Activated naive CD8-positive, alpha-beta T cell treated with anti-CD3 and anti-CD28 coated beads, Interleukin-2, amount 50 U/mL, for 16 hours (primary cell): ENCODE results near the gene KRTAP9-2.
"Not testable (repeated sequence)": the region's sequence is repeated elsewhere in the genome, so short reads cannot be mapped to it uniquely, and the experiment has no call there.

Experiments
- DNase-seq: peaks from one replicate; pipeline ENCODE4 v3.0.0-alpha.2; 2020; ENCODE audit warnings: low read depth, low spot score

Gene KRTAP9-2

DNA sequence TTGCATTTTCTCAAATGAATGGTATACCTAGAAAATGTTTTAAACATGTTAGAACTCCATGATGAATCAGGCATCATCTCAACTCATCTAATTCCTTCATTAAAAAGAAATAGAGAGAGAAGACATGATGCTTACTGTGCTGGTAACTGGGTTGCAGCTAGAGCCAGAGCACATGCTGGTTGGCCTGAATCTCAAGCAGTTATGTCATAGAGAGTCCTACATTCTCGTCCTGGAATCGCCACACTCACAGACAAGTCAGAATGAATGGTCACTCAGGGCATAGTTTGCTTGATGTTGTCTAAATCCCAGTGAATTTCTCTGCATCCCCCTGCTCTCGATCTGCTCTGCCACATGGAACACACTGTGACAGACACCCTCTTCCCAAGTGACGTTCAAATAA, 10.7 kb downstream of the KRTAP9-2 start:
- DNase-seq = not testable (repeated sequence)

DNA sequence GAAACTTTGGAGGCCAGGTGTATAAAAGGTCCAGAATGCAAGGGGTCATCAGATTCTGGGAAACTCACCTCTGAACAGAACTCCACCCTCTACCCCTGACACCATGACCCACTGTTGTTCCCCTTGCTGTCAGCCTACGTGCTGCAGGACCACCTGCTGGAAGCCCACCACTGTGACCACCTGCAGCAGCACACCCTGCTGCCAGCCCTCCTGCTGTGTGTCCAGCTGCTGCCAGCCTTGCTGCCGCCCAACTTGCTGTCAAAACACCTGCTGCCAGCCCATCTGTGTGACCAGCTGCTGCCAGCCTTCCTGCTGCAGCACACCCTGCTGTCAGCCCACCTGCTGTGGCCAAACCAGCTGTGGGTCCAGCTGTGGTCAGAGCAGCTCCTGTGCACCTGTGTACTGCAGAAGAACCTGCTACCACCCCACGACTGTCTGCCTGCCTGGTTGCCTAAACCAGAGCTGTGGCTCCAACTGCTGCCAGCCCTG, 11.5 kb downstream of the KRTAP9-2 start, which contains the start of gene KRTAP9-8:
Gene KRTAP9-8, plus strand, starts transcription at position 51 of the 489 bp plus-strand sequence. Its CDS starts 53 bp downstream, at position 104.
- not testable (repeated sequence) for DNase-seq

DNA sequence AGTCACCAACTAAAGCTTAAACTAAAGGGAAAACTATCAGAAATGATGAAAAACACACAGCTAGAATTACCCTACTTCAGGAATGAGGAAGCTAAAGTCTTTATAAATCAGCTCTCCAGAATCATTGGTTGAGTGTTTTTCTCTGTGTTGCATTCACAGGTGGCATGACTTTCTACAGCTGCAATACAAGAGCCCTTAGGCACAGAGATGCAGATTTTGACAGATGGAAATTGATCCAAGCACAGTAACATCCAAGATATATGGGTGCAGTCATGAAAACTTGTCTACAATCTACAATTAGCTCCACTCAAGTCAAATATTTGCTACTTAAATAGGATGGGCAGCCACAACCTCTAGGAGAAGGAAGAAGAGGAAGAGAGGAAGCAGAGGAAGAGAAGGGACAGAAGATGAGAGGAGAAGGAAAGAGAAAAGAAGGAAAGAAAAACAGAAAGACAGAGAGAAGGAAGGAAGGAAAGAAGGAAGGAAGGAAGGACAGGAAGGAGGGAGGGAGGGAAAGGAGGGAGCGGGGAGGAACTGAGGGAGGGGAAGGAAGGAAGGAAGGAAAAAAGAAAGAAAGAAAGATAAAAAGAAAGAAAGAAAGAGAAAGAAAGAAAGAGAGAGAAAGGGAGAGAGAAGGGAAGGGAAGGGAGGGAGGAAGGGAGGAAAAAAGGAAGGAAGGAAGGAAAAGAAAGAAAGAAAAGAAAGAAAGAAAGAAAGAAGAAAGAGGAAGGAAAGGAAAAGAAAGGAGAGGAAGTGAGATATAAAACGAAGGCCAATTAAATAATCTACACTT, 20.7 kb downstream of the KRTAP9-2 start:
- not testable (repeated sequence) for DNase-seq

DNA sequence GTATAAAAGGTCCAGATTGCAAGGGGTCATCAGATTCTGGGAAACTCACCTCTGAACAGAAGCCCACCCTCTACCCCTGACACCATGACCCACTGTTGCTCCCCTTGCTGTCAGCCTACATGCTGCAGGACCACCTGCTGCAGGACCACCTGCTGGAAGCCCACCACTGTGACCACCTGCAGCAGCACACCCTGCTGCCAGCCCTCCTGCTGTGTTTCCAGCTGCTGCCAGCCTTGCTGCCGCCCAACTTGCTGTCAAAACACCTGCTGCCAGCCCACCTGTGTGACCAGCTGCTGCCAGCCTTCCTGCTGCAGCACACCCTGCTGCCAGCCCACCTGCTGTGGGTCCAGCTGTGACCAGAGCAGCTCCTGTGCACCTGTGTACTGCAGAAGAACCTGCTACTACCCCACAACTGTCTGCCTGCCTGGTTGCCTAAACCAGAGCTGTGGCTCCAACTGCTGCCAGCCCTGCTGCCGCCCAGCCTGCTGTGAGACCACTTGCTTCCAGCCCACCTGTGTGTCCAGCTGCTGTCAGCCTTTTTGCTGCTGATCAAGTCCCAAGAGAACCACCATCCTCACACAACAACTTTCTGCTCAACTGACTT, 23.3 kb downstream of the KRTAP9-2 start, which contains the start of gene KRTAP9-4:
Gene KRTAP9-4, plus strand, starts transcription at position 51 of the 604 bp plus-strand sequence. Its CDS starts 34 bp downstream, at position 85.
- not testable (repeated sequence) for DNase-seq

DNA sequence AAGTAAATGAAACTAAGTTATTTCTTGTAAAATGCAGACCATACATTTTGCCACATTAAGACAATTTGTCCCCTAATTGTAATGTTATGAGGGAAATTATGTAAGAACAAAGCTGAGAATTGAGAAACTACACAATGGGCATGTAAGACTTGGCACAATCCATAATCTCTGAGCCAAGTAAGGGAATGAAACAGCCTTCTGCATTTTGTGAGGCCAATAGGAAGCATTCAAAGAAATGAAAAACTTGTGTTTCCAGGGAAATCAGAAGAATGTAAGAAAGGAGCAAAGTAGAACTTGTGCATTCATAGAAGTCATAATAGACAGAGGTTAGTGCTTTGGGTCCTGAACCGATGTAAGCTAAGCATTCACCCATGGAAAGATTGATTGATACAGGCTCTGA, 24.8 kb downstream of the KRTAP9-2 start:
- DNase-seq = no peak

DNA sequence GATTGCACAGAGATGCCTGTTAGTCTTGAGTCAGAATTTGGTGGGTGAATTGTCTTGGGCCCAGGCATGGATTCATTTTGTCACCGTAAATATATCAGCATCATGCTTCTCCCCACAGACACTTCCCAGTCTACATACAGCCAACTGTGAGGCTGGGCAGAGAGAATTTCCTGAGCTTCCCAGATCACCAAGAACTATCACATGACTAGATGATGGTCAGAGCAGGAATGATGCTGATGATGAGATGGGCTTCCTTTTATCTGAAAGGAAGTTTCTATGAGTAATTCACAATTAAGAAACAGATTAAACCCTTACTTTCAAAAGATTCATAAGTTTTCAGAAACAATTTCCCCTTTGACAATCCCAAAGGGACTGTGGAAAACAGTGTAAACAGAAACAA, 28.4 kb downstream of the KRTAP9-2 start:
- DNase-seq = no peak

DNA sequence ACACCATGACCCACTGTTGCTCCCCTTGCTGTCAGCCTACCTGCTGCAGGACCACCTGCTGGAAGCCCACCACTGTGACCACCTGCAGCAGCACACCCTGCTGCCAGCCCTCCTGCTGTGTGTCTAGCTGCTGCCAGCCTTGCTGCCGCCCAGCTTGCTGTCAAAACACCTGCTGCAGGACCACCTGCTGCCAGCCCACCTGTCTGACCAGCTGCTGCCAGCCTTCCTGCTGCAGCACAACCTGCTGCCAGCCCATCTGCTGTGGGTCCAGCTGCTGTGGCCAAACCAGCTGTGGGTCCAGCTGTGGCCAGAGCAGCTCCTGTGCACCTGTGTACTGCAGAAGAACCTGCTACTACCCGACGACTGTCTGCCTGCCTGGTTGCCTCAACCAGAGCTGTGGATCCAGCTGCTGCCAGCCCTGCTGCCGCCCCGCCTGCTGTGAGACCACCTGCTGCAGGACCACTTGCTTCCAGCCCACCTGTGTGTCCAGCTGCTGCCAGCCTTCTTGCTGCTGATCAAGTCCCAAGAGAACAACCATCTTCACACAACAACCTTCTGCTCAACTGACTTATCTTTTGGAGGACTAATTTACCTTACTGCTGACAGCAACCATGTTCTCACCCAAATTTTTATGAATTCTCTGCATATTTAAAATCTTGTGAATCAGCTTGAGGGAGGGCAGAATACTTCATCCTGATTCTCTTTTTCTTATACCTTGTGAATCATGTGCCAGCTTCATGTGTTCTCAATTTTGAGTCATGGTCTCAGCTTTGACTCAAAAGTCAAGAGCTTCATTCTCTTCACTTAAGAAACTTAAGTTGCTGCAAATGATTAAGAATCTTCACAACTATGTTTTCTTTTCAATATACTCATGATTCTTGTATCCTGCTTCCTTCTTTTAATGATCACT, 29.2 kb downstream of the KRTAP9-2 start, which contains the start of gene KRTAP9-9:
Gene KRTAP9-9, plus strand, starts transcription at position 4 of the 910 bp plus-strand sequence.
- DNase-seq = not testable (repeated sequence)

DNA sequence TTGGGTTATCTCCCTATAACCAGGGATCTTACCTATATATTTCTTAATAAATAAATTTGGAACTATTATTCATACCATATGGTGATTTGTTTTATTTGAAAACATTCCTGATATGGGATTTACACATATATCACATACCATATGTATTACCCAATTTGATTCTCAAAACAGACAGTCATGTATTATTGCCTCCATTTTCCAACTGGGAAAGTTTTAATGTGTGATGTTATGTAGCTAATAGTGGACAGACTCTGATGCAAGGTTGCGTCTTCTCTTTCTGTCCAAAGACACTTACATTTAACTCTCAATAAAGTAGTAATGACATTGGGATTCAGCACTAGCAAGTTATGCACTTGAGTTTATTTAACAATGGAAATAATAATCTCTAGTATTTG, 29.8 kb downstream of the KRTAP9-2 start:
- DNase-seq = no peak

DNA sequence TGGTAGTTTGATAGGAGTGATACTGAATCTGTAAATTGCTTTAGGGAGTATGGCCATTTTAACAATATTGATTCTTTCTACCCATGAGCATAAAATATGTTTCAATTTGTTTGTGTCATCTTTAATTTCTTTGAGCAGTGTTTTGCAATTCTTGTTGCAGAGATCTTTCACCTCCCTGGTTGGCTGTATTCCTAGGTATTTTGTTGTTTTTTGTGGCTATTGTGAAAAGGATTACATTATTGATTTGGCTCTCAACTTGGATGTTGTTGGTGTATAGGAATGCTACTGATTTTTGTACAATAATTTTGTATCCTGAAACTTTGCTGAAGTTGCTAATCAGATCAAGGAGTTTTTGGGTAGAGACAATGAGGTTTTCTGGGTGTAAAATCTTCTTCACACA, 32.0 kb downstream of the KRTAP9-2 start:
- no peak for DNase-seq

DNA sequence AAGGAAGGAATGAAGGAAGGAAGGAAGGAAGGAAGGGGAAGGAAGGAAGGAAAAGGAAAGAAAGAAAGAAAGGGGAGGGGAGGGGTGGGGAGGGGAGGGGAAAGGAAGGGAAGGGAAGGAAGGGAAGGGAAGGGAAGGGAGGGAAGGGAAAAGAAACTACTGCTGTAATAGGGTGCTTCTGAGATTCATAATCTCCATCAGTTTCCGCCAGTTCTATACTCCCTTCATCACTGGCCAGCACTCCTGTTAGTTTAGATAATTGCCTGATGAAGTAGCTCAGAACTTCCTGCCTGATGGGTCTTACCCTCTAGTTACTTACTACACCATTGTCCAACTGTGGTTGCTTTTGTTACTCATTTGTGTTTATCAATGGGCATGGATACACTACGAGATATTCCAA, 36.8 kb downstream of the KRTAP9-2 start:
- DNase-seq = no peak

DNA sequence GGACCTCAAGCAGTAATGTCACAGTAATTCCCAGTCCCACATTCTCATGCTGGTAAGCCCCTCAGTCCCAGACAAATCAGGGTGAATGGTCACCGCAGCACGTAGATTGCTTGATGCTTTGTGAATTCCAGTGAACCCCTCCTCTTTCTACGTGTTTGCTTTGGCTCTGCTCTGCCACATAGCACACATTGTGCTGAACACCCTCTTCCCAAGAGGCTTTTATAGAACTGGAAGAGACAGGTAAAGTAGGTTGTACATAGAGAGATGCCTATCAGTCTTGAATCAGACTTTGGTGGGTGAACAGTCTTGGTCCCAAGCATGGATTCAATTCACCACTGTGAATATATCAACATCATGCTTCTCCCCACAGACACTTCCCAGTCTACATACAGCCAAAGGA, 38.2 kb downstream of the KRTAP9-2 start:
- no peak for DNase-seq

DNA sequence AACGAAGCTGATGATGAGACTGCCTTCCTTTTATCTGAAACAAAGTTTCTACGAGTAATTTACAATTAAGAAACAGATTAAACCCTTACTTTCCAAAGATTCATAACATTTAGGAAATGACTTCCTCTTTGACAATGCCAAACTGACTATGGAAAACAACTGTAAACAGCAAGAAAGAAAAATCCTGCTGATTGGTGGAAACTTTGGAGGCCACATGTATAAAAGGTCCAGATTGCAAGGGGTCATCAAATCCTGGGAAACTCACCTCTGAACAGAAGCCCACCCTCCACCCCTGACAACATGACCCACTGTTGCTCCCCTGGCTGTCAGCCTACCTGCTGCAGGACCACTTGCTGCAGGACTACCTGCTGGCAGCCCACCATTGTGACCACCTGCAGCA, 38.6 kb downstream of the KRTAP9-2 start, which contains the start of gene KRTAP9-6:
Gene KRTAP9-6, plus strand, starts transcription at position 301 of the 400 bp plus-strand sequence. Its CDS starts 0 bp downstream, at position 301.
- DNase-seq = no peak

DNA sequence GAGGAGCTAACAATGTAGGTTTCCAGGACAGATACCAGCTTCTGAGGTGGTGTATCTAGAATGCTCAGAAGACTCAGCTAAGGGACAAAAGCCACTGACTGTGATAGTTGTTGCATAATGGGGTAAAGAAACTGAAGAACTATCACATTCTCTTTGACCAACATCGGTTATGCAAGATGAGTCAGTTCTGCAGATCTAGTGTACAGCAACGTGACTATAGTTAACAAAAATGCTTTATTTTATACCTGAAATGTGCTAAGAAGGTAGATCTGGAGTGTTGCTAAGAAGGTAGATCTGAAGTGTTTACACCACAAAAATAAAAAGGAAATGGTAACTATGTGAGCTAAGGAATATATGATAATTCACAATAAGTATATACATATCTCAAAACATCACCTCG, 41.3 kb downstream of the KRTAP9-2 start:
- no peak for DNase-seq

DNA sequence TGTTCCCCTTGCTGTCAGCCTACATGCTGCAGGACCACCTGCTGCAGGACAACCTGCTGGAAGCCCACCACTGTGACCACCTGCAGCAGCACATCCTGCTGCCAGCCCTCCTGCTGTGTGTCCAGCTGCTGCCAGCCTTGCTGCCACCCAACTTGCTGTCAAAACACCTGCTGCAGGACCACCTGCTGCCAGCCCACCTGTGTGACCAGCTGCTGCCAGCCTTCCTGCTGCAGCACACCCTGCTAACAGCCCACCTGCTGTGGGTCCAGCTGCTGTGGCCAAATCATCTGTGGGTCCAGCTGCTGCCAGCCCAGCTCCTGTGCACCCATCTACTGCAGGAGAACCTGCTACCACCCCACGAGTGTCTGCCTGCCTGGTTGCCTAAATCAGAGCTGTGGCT, 44.9 kb downstream of the KRTAP9-2 start:
- not testable (repeated sequence) for DNase-seq

DNA sequence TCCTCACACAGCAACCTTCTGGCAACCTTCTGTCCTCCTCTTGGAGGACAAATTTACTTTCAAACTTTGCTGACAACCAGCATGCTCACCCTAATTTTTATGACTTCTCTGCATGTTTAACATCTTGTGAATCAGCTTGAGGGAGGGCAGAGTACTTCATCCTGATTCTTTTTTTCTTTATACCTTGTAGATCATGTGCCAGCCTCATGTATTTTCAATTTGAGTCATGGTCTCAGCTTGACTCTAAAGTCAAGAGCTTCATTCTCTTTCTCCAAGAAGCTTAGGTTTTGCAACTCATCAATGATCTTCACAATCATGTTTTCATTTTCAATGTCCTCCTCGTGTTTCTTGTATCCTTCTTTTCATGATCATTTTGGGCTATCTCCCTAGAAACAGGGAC, 45.4 kb downstream of the KRTAP9-2 start:
- DNase-seq = no peak

DNA sequence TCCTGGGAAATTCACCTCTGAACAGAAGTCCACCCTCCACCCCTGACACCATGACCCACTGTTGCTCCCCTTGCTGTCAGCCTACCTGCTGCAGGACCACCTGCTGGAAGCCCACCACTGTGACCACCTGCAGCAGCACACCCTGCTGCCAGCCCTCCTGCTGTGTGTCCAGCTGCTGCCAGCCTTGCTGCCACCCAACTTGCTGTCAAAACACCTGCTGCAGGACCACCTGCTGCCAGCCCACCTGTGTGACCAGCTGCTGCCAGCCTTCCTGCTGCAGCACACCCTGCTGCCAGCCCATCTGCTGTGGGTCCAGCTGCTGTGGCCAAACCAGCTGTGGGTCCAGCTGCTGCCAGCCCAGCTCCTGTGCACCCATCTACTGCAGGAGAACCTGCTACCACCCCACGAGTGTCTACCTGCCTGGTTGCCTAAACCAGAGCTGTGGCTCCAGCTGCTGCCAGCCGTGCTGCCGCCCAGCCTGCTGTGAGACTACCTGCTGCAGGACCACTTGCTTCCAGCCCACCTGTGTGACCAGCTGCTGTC, 49.3 kb downstream of the KRTAP9-2 start, which contains the start of gene KRTAP9-7:
Gene KRTAP9-7, plus strand, starts transcription at position 51 of the 543 bp plus-strand sequence. Its CDS starts 0 bp downstream, at position 51.
- not testable (repeated sequence) for DNase-seq
